Gastrocnemius medialis (tissue), 4 donors: Measurements from ENCODE around the gene DPYSL3. TPM values are rescaled to one million over a fixed set of nuclear protein-coding genes. Genes with fewer than 3 reads are reported as not detected.
A peak's percentile ranks its signal among the peaks of the same experiment; 100 is the strongest.

ENCODE experiments used
- ATAC-seq, 2 donors: fragments of 150-250 bp; one replicate each; pipeline ENCODE4 v1.9.1; 2016
- DNase-seq, 2 donors: peaks; one replicate each; pipeline ENCODE4 v3.0.0-alpha.2; 2019
- H3K27ac ChIP-seq, 4 donors: fragments of 200-600 bp; sonication (generic); 1 replicate in 1 of 4; 2 replicates in 3 of 4; pipeline ENCODE4 v1.5.1; 2016 to 2018; ENCODE audit warnings: mild to moderate bottlenecking in 2 of 4, moderate library complexity in 1 of 4
- H3K27me3 ChIP-seq, 3 donors: fragments of 200-600 bp; sonication (generic) in 2 of 3; 1 replicate in 1 of 3; 2 replicates in 2 of 3; pipeline versions ENCODE4 v1.5.1 to v1.6.0; 2016 to 2019; ENCODE audit warnings: mild to moderate bottlenecking in 1 of 3, moderate library complexity in 1 of 3
- H3K36me3 ChIP-seq, 2 donors: fragments of 200-600 bp; sonication (generic) in 1 of 2; one replicate each; pipeline ENCODE4 v1.5.1; 2017 to 2018
- H3K4me1 ChIP-seq, 2 donors: fragments of 200-600 bp; sonication (generic) in 1 of 2; one replicate each; pipeline ENCODE4 v1.5.1; 2016 to 2017; ENCODE audit warnings: mild to moderate bottlenecking in 2 of 2
- H3K4me3 ChIP-seq, 4 donors: fragments of 200-600 bp; sonication (generic) in 3 of 4; 1 replicate in 1 of 4; 2 replicates in 3 of 4; pipeline ENCODE4 v1.5.1; 2016 to 2019; ENCODE audit warnings: mild to moderate bottlenecking in 2 of 4
- H3K9me3 ChIP-seq, 3 donors: fragments of 200-600 bp; sonication (generic) in 2 of 3; 1 replicate in 1 of 3; 2 replicates in 2 of 3; pipeline ENCODE4 v1.5.1; 2016 to 2019
- POLR2A ChIP-seq, 2 donors: fragments of 450-650 bp; IDR thresholded peaks; one replicate each; pipeline ENCODE4 v1.6.1; 2017; ENCODE audit warnings: antibody characterized with exemption in 2 of 2, mild to moderate bottlenecking in 2 of 2, moderate library complexity in 2 of 2
- in situ Hi-C, 4 donors: fragments of 200-750 bp; cut with MboI; loops; one replicate each; pipeline versions ENCODE4 v1.15.0 to v1.8.0; 2017; ENCODE audit warnings: low sequenced_read_pairs in 4 of 4
- intact Hi-C: fragments of 100-400 bp; cut with DNase I; formaldehyde crosslinking; loops from one replicate; pipeline ENCODE4 v1.15.1; 2023; ENCODE audit warnings: low total_unique reads
- total RNA-seq, 4 donors: library from RNA; depleted of rRNA; stranded (reverse); fragments of >200 nt; gene quantifications; one replicate each; pipeline versions ENCODE4 v1.1.0 to v1.2.3, GENCODE V29; 2016
- TF ChIP-seq, protein P1 (sequence below), 5 experiments: fragments of 450-650 bp in 3 of 5; fragments of 200-600 bp in 2 of 5; sonication (generic) in 2 of 5; IDR thresholded peaks in 4 of 5; conservative IDR thresholded peaks in 1 of 5; 1 replicate in 4 of 5; 2 replicates in 1 of 5; pipeline ENCODE4 v1.5.1; 2016 to 2019; ENCODE audit warnings: antibody characterized with exemption in 5 of 5, mild to moderate bottlenecking in 3 of 5, moderate library complexity in 3 of 5

DPYSL3 gene
- total RNA-seq, 4 donors from 2014 or later = 11.7 to 45.8 (median 26.0) TPM

DNA sequence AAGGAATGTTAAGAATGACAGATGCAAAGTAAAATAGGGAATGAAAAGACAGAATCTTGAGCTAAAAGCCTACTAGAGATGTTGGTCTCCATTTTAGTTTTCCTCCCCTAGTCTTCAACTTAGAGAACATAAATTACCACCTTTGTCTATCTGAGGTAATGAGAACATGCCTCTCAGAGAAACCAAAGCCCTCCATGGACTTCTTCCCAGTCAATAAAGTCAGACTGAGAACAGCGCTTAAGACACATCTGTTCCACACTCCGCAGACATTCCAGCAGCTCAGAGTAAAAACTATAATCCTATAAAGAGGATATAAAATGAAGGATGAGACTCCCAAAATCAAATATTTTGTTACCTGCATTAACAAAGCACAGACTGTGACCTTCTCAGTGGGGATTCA, 79.2 kb downstream of the DPYSL3 start:
- ATAC-seq (no peak), DNase-seq (no peak)
- no peaks in the 10 kb centered on the region for H3K27me3 ChIP-seq
- H3K4me1 ChIP-seq = peaks cover 50 to 62% of the 10 kb centered on the region in 2 donors
- in situ Hi-C loops = no loop called here
- H3K27ac ChIP-seq = peak overlapping the region in 2 of 4 donors; percentile 10 to 50
- H3K36me3 ChIP-seq = no peaks in the 10 kb centered on the region
- no peaks in the 10 kb centered on the region for H3K9me3 ChIP-seq
- TF ChIP-seq, protein P1, sequence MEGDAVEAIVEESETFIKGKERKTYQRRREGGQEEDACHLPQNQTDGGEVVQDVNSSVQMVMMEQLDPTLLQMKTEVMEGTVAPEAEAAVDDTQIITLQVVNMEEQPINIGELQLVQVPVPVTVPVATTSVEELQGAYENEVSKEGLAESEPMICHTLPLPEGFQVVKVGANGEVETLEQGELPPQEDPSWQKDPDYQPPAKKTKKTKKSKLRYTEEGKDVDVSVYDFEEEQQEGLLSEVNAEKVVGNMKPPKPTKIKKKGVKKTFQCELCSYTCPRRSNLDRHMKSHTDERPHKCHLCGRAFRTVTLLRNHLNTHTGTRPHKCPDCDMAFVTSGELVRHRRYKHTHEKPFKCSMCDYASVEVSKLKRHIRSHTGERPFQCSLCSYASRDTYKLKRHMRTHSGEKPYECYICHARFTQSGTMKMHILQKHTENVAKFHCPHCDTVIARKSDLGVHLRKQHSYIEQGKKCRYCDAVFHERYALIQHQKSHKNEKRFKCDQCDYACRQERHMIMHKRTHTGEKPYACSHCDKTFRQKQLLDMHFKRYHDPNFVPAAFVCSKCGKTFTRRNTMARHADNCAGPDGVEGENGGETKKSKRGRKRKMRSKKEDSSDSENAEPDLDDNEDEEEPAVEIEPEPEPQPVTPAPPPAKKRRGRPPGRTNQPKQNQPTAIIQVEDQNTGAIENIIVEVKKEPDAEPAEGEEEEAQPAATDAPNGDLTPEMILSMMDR (IDR thresholded peaks at IDR 0.05 in 4 of 5, conservative IDR thresholded peaks at IDR 0.05 in 1 of 5) = no peak
- no peak for TF ChIP-seq POLR2A (IDR thresholded peaks at IDR 0.05)
- no peak overlapping the region for H3K4me3 ChIP-seq
- intact Hi-C loops = no loop called here

DNA sequence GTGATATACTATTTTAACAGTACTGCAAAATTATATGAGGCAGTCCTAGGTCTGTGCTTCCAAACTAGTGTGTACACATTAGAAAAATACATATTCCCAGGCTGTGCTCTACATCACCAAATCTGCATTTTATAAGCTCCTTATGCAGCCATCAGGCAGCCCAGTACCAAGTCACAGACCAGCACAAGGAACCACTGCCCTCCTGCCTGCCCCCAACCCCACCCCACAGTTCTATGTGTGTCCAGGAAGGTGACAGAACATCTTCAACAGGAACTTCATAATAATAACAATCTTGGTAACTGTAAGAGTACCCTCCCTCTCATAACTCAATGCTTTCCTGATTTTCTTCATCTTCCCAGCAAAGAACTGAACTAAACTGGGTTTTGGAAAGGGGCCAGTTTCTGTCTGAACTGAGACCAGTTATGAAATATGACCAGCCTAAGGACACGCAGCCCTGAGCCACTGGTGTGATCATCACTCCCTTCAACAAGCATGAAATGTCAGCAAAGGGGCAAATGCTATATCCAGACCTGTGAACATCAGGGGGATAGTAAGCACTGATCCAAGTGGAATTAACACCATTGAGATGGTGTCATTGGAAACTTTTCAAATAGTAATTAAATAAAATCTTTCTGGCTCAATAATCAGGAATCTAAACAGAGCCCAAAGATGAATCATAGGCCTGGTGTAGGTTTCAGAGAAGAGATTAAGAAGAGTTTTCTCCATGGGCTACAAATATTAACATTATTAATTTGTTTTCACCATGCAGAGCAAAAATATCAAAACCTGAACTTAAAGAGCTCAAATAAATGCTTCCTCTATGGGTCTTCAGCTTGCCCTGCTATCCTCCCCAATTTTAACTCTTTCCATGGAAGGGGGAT, 82.1 kb downstream of the DPYSL3 start:
- TF ChIP-seq, protein P1 (IDR thresholded peaks at IDR 0.05 in 4 of 5, conservative IDR thresholded peaks at IDR 0.05 in 1 of 5) = no peak
- TF ChIP-seq POLR2A (IDR thresholded peaks at IDR 0.05) = no peak
- intact Hi-C loops = no loop called here
- in situ Hi-C loops = no loop called here
- Histone ChIP-seq H3K36me3 (peaks cover 0 to 12% of the 10 kb centered on the region in 2 donors), H3K27ac (peak overlapping the region; percentile 59 to 82 (median 68)), H3K4me3 (no peak overlapping the region), H3K27me3 (no peaks in the 10 kb centered on the region), H3K9me3 (no peaks in the 10 kb centered on the region), H3K4me1 (peaks cover 48 to 59% of the 10 kb centered on the region in 2 donors)
- DNase-seq = peak; percentile 38 to 43
- peak; percentile 71 to 81 for ATAC-seq

DNA sequence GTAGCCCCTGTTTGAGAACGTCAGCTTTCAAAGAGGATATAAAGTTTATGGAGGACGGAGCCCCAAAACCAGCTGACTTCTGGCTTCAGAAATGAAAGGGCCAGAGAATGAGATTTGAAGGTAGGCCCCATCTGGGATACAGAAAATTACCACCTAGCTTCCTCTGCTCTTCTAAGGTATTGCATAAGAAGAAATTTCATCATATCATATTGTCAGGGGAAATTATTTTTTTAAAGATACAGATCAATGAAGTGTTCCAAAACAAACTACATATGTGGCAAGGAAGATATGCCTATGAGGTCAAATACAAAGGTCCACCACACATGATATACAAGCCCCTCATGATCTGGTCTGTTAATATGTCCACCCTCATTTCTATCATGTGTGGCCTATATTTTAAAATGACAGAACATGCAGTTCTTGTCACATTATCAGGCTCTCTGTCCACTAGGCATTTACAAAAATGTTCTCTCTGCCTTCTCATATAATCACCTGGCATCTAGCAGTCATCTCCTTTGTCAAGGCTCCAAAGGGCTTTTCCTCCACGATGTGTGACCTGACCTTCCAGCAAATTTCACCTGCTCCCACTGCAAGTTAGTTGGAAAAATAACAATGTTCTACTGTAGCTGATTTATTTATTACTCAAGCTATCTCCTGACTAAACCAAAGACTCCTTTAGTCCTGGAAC, 83.1 kb downstream of the DPYSL3 start:
- peaks cover 40 to 52% of the 10 kb centered on the region in 2 donors for H3K4me1 ChIP-seq

DNA sequence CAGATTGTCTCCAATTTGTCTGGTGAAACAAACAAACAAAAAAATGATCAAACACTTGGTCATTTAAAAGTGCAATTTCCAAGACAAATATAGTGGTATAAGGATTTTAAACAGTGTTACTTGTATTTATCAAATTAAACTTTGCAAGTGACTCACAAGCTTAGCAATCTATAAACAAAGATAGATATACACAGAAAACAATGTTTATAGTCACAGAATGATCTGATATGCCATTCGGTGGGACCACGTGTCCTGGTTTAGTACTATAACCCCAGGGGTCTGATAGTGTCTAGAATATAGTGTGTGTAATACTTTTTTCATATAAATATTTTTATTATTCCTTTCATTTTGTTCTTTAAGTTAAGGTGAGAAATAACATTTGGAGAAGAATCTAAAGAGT, 91.3 kb downstream of the DPYSL3 start:
- Histone ChIP-seq H3K9me3 (no peaks in the 10 kb centered on the region), H3K4me1 (peaks cover 42 to 45% of the 10 kb centered on the region in 2 donors), H3K36me3 (no peaks in the 10 kb centered on the region), H3K27me3 (no peaks in the 10 kb centered on the region), H3K4me3 (no peak overlapping the region), H3K27ac (peak overlapping the region in 1 of 4 donors; percentile 67)
- DNase-seq (no peak), ATAC-seq (no peak)
- intact Hi-C loops (no loop called here), in situ Hi-C loops (no loop called here)
- TF ChIP-seq, protein P1 (IDR thresholded peaks at IDR 0.05 in 4 of 5, conservative IDR thresholded peaks at IDR 0.05 in 1 of 5) = no peak
- no peak for TF ChIP-seq POLR2A (IDR thresholded peaks at IDR 0.05)

More for the DNA sequence above, 83.1 kb downstream of the DPYSL3 start:
- intact Hi-C loops (no loop called here), in situ Hi-C loops (no loop called here)
- Histone ChIP-seq H3K27ac (peak overlapping the region; percentile 59 to 82 (median 68)), H3K4me3 (no peak overlapping the region), H3K9me3 (no peaks in the 10 kb centered on the region), H3K27me3 (no peaks in the 10 kb centered on the region), H3K36me3 (peaks cover 0 to 12% of the 10 kb centered on the region in 2 donors)
- no peak for TF ChIP-seq POLR2A (IDR thresholded peaks at IDR 0.05)
- TF ChIP-seq, protein P1 (IDR thresholded peaks at IDR 0.05 in 4 of 5, conservative IDR thresholded peaks at IDR 0.05 in 1 of 5) = no peak
- no peak for DNase-seq
- peak; percentile 74 to 89 for ATAC-seq
